ENCODE results near the gene C16orf82.

The C16orf82 gene

DNA sequence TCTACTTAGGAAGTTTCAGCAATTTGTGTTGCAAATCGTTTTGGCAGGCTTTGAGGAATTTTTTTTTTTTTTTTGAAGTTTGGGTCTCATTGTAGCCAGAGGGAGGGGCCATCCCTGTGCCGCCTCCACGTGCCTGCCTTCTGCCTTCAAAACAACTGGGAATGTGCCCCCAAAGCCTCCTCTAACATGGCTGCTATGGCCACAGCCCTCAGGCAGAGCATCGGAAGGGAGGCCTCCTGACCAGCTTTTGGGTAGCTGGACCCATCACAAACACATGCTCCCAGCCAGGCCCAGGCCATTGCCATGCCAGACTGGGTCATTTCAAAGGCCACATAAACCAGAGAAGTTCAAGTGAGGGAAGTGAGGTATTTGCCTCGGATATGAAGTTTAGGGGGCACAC, 21.5 kb downstream of the C16orf82 start:
- no peak for DNase-seq (ENCODE audit: low read depth)

DNA sequence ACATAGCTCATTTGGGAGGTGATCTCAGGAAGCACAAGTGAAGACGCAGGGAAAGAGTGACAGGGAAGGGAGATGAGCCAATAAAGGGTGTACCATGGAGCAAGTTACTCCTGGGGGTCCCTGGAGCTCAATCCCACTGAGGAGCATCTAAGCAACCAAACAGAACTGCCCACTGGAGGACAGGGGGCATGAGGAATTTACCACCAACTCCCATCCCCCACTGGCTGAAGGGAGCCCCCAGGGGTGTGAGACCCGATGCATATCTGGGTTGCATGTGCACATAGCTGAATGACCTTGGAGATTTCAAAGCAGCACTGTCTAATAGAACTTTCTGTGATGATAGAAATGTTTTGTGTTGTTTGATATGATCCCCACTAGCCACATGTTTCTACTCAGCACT, 29.6 kb downstream of the C16orf82 start:
- no peak for DNase-seq (ENCODE audit: low read depth)

GRCh38 chr16:27097800-27098230, 31.1 kb downstream of the C16orf82 start:
- DNase-seq (ENCODE audit: low read depth), result no peak

DNA sequence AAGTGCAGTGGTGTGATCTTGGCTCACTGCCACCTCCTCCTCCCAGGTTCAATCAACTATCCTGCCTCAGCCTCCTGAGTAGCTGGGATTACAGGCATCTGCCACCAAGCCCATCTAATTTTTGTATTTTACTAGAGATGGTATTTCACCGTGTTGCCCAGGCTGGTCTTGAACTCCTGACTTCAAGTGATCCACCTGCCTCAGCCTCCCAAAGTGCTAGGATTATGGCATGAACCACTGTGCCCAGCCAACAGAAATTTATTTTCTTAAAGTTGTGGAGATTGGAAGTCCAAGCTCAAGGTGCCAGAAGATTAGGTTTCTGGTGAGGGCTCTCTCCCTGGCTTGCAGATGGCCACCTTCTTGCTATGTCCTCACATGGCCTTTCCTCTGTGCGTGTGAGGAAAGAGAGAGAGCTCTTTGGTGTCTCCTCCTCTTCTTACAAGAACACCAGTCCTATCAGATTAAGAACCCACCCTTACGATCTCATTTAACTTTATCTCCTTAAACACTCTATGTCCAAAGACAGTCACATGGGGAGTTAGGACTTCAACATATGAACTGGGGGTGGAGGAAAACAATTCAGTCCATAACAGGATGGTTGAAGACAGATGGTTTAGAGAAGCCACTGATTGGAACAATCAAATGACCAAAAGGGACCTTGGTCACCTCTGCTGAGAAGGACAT, 31.8 kb downstream of the C16orf82 start:
- no peak for DNase-seq (ENCODE audit: low read depth)

- DNase-seq (ENCODE audit: low read depth), result no peak
These were observed 36.2 kb downstream of the C16orf82 start for GRCh38 chr16:27102701-27103575.

DNA sequence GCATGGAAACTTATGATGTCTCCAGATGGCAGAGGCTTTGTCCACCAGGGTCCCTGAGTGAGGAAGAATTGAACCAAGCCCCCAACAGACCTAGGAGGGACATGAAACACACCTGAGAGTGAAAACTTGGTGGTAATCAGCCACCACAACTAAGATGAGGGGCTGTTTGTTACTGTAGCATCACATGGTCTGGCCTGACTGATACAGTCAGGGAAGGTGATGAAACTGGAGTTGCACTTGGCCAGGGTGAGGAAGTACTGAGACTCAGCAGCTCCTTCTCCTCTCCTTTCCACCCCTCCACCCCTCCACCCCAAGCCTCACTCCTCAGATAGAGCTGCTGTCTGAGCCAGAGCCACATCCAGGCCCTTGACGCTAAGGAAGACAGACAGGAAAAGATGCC, 37.2 kb downstream of the C16orf82 start:
- DNase-seq (ENCODE audit: low read depth), result no peak

GRCh38 chr16:27106305-27106704, 39.6 kb downstream of the C16orf82 start:
- DNase-seq (ENCODE audit: low read depth), result no peak

- DNase-seq (ENCODE audit: low read depth), result no peak
These were observed 40.5 kb downstream of the C16orf82 start for GRCh38 chr16:27107185-27107592.

DNA sequence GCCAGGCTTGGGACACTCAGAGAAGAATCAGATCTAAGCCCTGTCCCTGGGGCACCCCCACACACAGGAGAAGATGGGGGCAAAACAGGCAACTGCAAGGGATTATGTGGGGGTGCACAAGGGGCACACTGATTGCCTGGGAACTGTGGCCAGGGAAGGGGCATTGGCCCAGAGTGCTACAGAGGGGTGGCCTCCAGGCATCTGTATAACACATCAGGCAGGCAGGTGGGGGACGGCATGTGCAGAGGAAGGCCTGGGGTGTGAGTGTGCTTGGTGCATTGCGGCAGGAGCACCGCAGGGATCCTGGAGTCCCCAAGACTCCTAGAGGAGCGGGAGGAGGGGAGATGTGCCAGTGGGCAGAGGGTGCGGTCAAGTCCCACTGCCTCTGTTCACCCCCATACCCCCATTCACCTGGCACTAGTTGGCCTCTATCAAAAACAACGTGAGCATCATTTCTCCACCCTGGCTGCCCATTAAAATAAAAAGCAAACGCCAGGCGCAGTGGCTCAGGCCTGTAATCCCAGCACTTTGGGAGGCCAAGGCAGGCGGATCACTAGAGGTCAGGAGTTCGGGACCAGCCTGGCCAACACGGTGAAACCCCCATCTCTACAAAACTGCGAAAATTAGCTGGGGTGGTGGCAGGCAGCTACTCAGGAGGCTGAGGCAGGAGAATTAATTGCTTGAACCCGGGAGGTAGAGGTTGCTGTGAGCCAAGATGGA, 41.5 kb downstream of the C16orf82 start:
- DNase-seq (ENCODE audit: low read depth), result no peak

DNA sequence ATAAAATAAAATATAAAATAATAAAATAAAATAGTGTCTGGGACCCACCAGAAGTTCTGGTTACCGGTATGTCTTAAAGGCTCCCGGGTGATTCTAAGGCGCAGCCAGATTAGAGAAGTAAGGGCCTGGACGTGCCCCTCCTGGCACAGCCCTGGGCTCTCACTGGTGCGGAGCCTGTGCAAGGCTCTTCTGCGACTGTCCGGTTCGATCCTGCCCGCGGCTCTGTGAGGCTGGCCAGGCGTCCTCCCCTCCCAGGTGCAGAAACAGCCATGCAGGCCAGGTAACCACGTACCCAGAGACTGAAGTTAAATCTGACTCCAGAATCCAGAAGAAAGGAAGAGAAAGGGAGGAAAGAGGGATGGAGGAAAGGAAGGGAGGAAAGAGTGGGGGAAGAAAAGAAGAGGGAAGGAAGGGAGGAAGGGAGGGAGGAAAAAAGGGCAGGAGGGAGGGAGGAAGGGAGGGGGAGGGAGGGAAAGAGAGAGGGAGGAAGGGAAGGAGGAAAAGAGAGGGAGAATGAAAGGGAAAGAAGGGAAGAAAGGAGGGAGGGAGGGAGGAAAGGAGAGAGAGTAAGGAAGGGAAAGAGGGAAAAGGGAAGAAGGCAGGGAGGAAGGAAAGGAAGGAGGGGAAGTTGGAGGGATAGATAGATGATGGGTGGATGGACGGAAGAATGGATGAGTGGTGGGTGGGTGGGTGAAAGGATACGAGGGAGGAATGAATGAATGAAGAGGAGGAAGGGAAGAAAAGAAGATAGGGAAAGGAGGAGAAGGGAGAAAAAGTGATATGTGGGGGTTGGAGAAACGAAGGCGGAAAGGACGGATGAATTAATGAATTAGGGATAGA, 42.3 kb downstream of the C16orf82 start:
- DNase-seq (ENCODE audit: low read depth), result no peak

DNA sequence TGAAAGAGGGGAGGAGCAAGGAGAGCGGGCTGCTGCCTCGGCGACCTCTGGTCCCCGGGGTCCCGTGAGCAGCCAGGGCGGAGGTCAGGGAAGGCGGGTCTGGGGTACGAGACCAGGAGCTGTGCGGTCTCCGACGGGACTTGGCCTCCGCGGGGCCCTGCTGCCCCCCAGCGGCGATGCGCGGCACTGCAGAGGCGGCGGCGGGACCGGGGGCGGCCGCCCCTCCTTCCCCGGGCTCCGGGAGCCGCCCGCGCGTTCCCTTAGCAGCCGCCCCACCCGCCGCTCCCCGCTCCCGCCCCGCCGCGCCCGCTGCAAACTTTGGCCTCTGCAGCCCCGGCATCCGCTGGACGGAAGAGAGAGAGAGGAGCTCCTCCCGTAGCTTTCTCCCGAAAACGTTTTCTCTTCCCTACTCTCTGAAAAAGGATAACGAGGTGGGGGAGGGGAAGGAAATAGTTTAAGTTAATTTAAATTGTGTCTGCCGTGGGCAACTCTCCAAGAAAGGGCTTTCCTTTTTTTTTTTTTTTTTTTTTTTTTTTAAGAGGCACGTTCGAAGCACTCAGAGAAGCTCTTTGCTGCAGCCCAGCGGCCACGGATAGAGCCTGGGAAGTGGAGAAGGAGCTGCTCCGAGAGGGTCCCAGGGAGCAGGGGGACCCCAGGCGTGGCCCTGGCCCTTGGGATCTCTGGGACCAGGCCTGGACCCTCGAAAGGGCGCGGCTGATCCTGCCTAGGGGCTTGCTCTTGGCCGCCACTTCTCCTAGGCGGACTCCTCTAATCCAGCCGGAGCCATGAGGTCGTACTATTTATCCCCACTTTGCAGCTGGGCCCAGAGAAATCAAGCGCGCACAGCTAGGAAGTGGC, 43.2 kb downstream of the C16orf82 start:
- DNase-seq (ENCODE audit: low read depth), result peak; percentile 53

GRCh38 chr16:27110524-27110896, 43.8 kb downstream of the C16orf82 start:
- DNase-seq (ENCODE audit: low read depth), result no peak

- DNase-seq (ENCODE audit: low read depth), result no peak
These were observed 44.8 kb downstream of the C16orf82 start for GRCh38 chr16:27111486-27111885.

- no peak for DNase-seq (ENCODE audit: low read depth)
These were observed 45.5 kb downstream of the C16orf82 start for GRCh38 chr16:27112093-27112811.

DNA sequence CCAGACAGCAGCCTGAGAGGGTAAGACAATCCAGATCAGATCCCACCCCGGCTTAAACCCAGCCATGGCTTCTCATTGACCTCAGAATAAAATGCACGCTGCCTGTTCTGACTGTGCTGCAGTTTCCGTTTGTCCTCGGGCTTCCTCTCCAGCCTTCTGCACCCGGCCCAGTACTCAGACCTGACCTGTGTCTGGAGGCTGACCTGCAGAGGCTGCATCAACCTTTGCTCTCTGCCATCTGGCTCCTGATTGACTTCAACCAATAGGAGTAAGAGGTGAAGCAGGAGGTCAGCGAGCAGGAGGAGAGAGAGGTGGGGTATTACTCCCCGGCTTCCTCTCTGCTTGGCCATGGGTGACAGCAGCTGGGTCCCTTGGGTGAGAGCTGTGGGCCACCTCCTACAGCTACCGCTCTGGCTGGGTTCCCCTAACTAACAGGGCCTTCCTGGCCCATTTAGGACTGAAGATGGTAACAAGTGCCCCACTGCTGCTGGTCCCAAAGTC, 46.7 kb downstream of the C16orf82 start:
- DNase-seq (ENCODE audit: low read depth), result no peak

GRCh38 chr16:27114006-27114405, 47.3 kb downstream of the C16orf82 start:
- DNase-seq (ENCODE audit: low read depth), result no peak

DNA sequence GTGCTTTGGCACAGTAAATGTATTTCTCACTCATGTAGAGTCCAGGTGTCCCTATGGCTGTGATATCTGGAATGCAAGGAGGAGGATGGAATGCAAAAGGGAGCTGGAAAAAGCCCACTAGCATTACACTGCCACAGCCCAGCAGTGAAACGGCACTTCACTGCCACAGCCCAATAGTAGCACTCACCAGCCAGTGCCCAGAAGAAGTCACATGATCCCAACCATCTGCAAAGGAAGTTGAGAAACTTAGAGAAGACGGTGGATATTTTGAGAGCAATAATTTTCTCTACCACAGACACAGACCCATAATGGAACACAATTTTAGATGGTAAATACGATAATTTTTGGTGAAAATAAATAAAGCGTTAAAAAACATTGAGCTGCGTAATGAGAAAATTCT, 51.8 kb downstream of the C16orf82 start:
- DNase-seq (ENCODE audit: low read depth), result no peak
